ENCODE measurements around the gene ARSA. TPM values are rescaled to one million over a fixed set of nuclear protein-coding genes. Genes with fewer than 3 reads are reported as not detected.

ARSA gene
- polyA plus RNA-seq, 3 donors = 11.9 to 85.2 (median 12.1) TPM

GRCh38 chr22:50635591-50635990 lies 7.6 kb upstream of the ARSA start:
- Histone ChIP-seq H3K9me3 (replicated peaks in 1 of 2; ENCODE audit: control insufficient read depth in 1 of 2, insufficient read depth in 1 of 2, low read length in 2 of 2) (no peaks in the 10 kb centered on the region), H3K27me3 (ENCODE audit: control insufficient read depth in 2 of 2, insufficient read depth in 2 of 2, low read length in 2 of 2) (no peaks in the 10 kb centered on the region), H3K4me3 (replicated peaks in 1 of 3; ENCODE audit: low read depth in 2 of 3, low read length in 3 of 3) (no peak overlapping the region), H3K36me3 (replicated peaks in 1 of 2; ENCODE audit: control insufficient read depth in 1 of 2, insufficient read depth in 2 of 2, low read length in 2 of 2) (no peaks in the 10 kb centered on the region), H3K4me2 (replicated peaks; ENCODE audit: extremely low read depth, low read length, poor library complexity, severe bottlenecking) (no peak overlapping the region), H4K20me1 (ENCODE audit: insufficient read depth, low read length) (no peaks in the 10 kb centered on the region), H3K9ac (ENCODE audit: insufficient read depth, low read length, poor library complexity, severe bottlenecking) (no peak overlapping the region), H3K79me2 (ENCODE audit: insufficient read depth, low read length) (no peaks in the 10 kb centered on the region), H2AFZ (ENCODE audit: insufficient read depth, low read depth, low read length, poor library complexity, severe bottlenecking) (no peak overlapping the region), H3K27ac (ENCODE audit: low read depth in 1 of 2, low read length in 2 of 2) (no peak overlapping the region), H3K4me1 (ENCODE audit: control insufficient read depth in 1 of 2, insufficient read depth in 2 of 2, low read length in 2 of 2) (no peaks in the 10 kb centered on the region)
- Mint-ChIP-seq H3K36me3 (no peaks in the 10 kb centered on the region), H3K9me3 (peaks cover 0 to 5% (median 3%) of the 10 kb centered on the region in 7 donors), H3K27ac (peak overlapping the region in 1 of 7 donors; percentile 23), H3K4me3 (no peak overlapping the region), H3K4me1 (no peaks in the 10 kb centered on the region), H3K27me3 (ENCODE audit: low read depth in 3 of 3) (peaks cover 0 to 2% (median 0%) of the 10 kb centered on the region in 3 donors)
- intact Hi-C loops (cut with micrococcal nuclease) = no loop called here
- WGBS (ENCODE audit: insufficient coverage) = 98% methylated on average over 8 of the region's 11 CpGs
- DNase-seq = no peak
- TF ChIP-seq, protein P1, sequence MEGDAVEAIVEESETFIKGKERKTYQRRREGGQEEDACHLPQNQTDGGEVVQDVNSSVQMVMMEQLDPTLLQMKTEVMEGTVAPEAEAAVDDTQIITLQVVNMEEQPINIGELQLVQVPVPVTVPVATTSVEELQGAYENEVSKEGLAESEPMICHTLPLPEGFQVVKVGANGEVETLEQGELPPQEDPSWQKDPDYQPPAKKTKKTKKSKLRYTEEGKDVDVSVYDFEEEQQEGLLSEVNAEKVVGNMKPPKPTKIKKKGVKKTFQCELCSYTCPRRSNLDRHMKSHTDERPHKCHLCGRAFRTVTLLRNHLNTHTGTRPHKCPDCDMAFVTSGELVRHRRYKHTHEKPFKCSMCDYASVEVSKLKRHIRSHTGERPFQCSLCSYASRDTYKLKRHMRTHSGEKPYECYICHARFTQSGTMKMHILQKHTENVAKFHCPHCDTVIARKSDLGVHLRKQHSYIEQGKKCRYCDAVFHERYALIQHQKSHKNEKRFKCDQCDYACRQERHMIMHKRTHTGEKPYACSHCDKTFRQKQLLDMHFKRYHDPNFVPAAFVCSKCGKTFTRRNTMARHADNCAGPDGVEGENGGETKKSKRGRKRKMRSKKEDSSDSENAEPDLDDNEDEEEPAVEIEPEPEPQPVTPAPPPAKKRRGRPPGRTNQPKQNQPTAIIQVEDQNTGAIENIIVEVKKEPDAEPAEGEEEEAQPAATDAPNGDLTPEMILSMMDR (IDR thresholded peaks at IDR 0.05) = no peak

- Mint-ChIP-seq H3K27me3 (ENCODE audit: low read depth in 3 of 3) (peaks cover 0 to 4% (median 4%) of the 10 kb centered on the region in 3 donors), H3K9me3 (peaks cover 0 to 5% (median 3%) of the 10 kb centered on the region in 7 donors), H3K4me1 (peaks cover 5% of the 10 kb centered on the region), H3K4me3 (no peak overlapping the region), H3K36me3 (peaks cover 0 to under 1% of the 10 kb centered on the region in 2 donors), H3K27ac (no peak overlapping the region)
- H2AFZ ChIP-seq (ENCODE audit: insufficient read depth, low read depth, low read length, poor library complexity, severe bottlenecking) = no peak overlapping the region
- intact Hi-C loops (cut with micrococcal nuclease) = no loop called here
- no peaks in the 10 kb centered on the region for H4K20me1 ChIP-seq (ENCODE audit: insufficient read depth, low read length)
- no peak overlapping the region for H3K4me2 ChIP-seq (replicated peaks; ENCODE audit: extremely low read depth, low read length, poor library complexity, severe bottlenecking)
- no peaks in the 10 kb centered on the region for H3K36me3 ChIP-seq (replicated peaks in 1 of 2; ENCODE audit: control insufficient read depth in 1 of 2, insufficient read depth in 2 of 2, low read length in 2 of 2)
- H3K9ac ChIP-seq (ENCODE audit: insufficient read depth, low read length, poor library complexity, severe bottlenecking) = no peak overlapping the region
- TF ChIP-seq, protein P1 (IDR thresholded peaks at IDR 0.05) = no peak
- 96% methylated on average over 11 of the region's 11 CpGs for WGBS (ENCODE audit: insufficient coverage)
- H3K27me3 ChIP-seq (ENCODE audit: control insufficient read depth in 2 of 2, insufficient read depth in 2 of 2, low read length in 2 of 2) = no peaks in the 10 kb centered on the region
- no peak for DNase-seq
- no peaks in the 10 kb centered on the region for H3K79me2 ChIP-seq (ENCODE audit: insufficient read depth, low read length)
- no peaks in the 10 kb centered on the region for H3K9me3 ChIP-seq (replicated peaks in 1 of 2; ENCODE audit: control insufficient read depth in 1 of 2, insufficient read depth in 1 of 2, low read length in 2 of 2)
- no peak overlapping the region for H3K27ac ChIP-seq (ENCODE audit: low read depth in 1 of 2, low read length in 2 of 2)
- H3K4me1 ChIP-seq (ENCODE audit: control insufficient read depth in 1 of 2, insufficient read depth in 2 of 2, low read length in 2 of 2) = peaks cover 2% of the 10 kb centered on the region in 2 donors
- no peak overlapping the region for H3K4me3 ChIP-seq (replicated peaks in 1 of 3; ENCODE audit: low read depth in 2 of 3, low read length in 3 of 3)
These were observed 5.8 kb upstream of the ARSA start for GRCh38 chr22:50633771-50634170.

Measured in CD14-positive monocyte (primary cell).